Stimulated activated CD8-positive, alpha-beta memory T cell treated with anti-CD3 and anti-CD28 coated beads, Interleukin-4, amount 100 ng/mL, for 4 hours (primary cell): Measurements from ENCODE around the gene POLR2E.

Source experiments
- DNase-seq, 2 donors: peaks; one replicate each; pipeline ENCODE4 v3.0.0-alpha.2; 2020; ENCODE audit warnings: low read depth in 2 of 2, low spot score in 1 of 2

Gene POLR2E

DNA sequence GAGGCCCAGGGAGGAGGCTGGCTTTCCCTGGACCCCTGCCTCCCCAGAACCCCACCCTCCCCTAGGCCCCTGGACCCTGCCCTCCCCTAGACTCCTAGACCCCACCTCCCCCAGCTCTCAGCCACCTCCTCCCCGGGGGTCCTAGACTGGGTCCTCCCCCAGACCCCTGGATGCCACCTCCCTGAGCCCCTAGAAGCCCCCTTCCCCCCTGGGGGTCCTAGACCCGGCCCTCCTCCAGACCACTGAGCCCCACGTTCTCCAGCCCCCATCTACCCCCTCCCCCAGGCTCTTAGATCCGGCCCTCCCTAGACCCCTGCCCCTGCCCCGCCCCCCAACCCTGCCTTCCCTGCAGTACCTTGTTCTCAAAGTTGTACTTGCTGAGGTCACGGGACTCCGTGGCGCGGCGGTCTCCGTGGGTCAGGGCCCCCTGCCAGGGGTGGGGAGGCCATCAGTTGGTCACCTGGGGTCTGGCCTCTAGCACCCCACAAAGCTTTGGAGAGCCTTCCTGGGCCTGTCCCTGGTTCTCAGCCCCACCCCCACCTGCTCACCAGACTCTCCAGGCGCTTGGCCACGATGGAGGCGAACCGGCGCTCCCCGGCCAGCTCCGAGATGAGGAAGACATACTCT, 16.6 kb upstream of the POLR2E start:
- DNase-seq, result no peak

DNA sequence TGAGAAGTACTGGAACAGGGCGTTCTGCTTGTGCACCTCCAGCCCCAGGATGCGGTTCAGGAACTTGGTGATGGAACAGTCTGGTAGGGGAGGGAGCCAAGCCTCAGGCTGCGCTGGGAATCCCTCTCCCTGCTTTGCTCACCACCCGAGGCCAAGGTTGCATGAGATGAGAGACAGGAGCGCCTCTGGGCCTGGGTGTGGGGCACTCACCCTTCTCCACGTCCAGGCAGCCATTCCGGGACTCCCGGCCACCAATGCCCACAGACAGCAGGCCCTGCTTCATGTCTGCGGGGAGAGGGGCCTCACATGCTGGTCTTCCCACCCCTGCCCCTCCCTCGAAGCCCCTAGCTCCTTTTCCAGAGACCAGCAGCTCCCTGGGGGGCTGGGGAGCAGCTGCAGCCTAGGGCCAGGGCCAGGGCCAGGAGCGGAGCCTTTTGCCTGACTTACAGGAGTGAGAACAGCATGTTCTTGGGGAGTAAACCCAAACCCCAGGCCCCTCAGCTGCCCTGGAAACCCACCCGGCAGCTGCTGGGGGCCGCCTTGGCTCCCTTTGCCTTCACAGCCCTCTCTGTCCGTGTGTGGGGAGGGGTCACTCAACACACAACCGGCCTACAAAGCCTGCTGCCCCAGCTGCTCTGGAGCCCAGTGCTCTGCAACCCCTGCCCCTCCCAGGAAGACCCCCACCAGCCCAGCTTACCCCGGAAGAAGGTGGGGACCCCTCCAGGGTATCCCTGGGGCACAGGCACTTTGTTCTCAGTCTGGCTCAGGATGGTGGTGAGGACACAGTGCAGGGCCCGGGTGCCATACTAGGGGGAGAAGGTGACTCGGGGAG, 15.8 kb upstream of the POLR2E start:
- DNase-seq, result no peak

GRCh38 chr19:1109697-1110671, 14.8 kb upstream of the POLR2E start:
- no peak for DNase-seq

- DNase-seq, result no peak
Observed at GRCh38 chr19:1109032-1109551, 13.9 kb upstream of the POLR2E start.

GRCh38 chr19:1108291-1109031, 13.3 kb upstream of the POLR2E start:
- DNase-seq, result no peak

DNA sequence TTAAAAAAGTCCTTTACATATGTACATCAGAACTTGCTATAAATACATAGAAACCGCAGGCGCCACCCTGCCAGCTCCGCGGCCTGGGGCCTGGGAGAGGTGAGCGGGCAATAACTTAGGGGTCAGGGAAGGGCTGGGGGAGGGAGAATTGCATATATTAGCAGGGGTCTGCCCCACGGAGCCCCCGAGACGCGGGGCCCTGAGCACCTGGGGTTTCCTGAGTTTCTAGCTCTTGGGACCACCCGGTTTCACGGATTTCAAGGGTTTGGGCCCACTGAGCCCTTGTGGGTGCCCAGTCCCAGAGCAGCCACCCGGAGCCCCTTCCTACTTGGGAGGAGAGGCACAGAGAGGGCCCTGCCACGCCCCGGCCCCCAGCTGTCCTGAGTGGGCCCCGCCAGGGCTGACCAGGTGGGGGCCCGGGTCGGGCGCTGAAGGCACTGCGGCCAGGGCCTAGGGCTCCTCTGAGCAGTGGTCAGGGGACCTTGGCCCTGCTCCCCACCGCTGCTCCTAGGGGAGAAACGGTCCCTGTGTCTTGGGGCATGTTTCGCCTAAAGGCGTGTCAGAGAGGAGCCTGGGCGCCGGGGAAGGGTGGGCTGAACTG, 12.6 kb upstream of the POLR2E start:
- no peak for DNase-seq

- no peak for DNase-seq
Observed at GRCh38 chr19:1106841-1107660, 11.9 kb upstream of the POLR2E start.

- no peak for DNase-seq
Observed at GRCh38 chr19:1105873-1106840, 11.0 kb upstream of the POLR2E start.

- DNase-seq, result no peak
Observed at GRCh38 chr19:1105008-1105872, 10.1 kb upstream of the POLR2E start.

- DNase-seq, result peak in 1 of 2 donors; percentile 61
Observed at GRCh38 chr19:1104311-1105007, 9.3 kb upstream of the POLR2E start.

DNA sequence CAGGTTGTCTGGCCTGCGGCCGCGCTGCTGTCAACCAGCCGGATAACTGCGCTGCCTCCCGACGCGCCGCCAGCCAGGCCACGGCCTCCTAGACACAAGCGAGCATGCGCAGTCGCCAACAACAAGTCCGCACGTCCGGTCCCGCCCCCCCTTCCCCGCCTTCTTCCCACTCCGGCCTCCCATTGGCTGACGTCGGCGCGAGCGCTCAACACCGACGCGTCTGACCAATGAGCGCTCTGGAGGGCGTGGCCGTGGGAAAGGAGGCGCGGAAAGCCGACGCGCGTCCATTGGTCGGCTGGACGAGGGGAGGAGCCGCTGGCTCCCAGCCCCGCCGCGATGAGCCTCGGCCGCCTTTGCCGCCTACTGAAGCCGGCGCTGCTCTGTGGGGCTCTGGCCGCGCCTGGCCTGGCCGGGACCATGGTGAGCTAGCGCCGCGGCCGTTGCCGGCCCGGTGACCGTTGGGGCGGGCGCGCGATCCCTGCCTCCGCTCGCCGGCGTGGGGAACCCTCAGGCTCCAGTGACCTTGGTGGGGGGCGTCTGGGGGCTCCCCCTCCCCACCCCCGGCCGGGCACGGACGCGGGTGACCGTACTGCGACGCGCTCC, 8.6 kb upstream of the POLR2E start, which contains the start of gene GPX4:
Gene GPX4 (plus strand): TSS at position 287 of the 603 bp plus-strand sequence. CDS start 50 bp downstream, at position 337.
- DNase-seq, result peak; percentile 95 to 98

- no peak for DNase-seq
Observed at GRCh38 chr19:1103132-1103707, 8.0 kb upstream of the POLR2E start.

GRCh38 chr19:1102407-1103131, 7.4 kb upstream of the POLR2E start:
- peak in 1 of 2 donors; percentile 65 for DNase-seq

GRCh38 chr19:1101337-1101698, 6.1 kb upstream of the POLR2E start:
- no peak for DNase-seq
